ENCODE measurements around the gene TAF8. TPM values are rescaled to one million over a fixed set of nuclear protein-coding genes. Genes with fewer than 3 reads are reported as not detected.
"Not testable (repeated sequence)": the region's sequence is repeated elsewhere in the genome, so short reads cannot be mapped to it uniquely, and the experiment has no call there.

The TAF8 gene, protein sequence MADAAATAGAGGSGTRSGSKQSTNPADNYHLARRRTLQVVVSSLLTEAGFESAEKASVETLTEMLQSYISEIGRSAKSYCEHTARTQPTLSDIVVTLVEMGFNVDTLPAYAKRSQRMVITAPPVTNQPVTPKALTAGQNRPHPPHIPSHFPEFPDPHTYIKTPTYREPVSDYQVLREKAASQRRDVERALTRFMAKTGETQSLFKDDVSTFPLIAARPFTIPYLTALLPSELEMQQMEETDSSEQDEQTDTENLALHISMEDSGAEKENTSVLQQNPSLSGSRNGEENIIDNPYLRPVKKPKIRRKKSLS
- 20.8 and 29.5 TPM in 2 replicates for total RNA-seq (2014; rRNA removed; shearing (Covaris generic); ENCODE audit: low replicate concordance)

DNA sequence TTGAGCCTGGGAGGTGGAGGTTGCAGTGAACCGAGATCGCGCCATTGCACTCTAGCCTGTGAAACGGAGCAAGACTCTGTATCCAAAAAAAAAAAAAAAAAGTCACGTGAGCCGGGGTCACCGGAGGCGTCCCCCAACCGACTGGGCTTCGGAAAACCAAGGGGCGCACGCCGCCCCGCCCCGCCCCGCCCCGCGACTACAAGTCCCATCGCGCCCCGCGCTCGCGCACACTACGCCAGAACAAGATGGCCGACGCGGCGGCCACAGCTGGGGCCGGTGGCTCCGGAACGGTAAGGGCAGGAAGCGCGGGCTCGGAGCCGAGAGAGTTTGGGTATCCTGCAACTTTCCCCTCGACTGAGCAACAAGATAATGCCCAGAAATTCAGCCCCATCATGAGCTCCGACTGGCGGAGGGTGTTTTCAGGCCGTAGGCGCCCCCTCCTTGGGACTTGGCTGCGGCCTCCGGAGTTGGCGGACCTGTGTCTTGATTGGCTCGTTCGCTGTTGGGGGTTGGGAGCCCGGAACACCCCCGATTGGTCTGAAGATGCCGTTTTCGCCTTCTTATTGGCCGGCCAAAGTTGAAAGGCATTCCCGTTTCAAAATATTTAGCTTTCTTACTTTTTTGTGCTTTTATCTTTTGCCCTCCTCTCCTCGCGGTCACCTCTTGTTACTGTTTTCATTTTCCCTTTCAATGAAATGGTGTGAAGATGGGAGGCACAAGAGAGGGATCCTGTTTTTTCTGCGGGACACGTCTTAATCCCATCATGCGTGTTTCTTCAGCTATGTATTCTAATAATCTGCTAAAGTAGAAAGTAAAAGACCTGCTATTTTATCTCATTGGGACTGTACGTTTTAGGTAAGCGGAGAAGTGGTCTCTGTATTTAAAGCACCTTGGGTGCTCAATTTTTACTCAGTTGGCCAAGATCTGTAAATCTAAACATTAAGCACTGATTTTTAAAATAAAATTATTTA is at the start of gene TAF8:
Gene TAF8 (plus strand): TSS at position 228 of the 971 bp plus-strand sequence. CDS start 18 bp downstream, at position 246.
- no peaks in the 10 kb centered on the region; the same call in 1 of the 2 replicates for H3K36me3 ChIP-seq
- peak; percentile 86 for DNase-seq
- peak within 1 kb of the TSS; percentile 84 for H3K4me3 ChIP-seq
- no peaks in the 10 kb centered on the region for H3K27me3 ChIP-seq
- no peaks in the 10 kb centered on the region for H3K9me3 ChIP-seq

DNA sequence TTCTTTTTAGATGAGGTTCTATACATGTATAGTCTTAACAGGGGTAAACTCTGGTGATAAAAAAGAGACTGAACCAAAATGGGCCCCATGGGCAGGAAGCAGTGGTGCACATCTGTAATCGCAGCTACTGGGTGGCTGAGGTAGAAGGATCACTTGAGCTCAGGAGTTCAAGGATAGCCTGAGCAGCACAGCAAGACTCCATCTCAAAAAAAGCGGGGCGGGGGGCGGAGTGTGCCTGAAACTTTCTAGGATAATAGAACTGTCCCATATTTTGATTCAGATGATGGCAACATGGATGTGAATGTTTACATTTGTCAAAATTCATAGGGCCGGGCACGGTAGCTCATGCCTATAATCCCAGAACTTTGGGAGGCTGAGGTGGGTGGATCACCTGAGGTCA is 48.8 kb upstream of the TAF8 start:
- H3K4me3 ChIP-seq, result no peak overlapping the region
- DNase-seq, result no peak
- no peaks in the 10 kb centered on the region for H3K36me3 ChIP-seq
- H3K27me3 ChIP-seq, result no peaks in the 10 kb centered on the region
- H3K9me3 ChIP-seq, result no peaks in the 10 kb centered on the region

DNA sequence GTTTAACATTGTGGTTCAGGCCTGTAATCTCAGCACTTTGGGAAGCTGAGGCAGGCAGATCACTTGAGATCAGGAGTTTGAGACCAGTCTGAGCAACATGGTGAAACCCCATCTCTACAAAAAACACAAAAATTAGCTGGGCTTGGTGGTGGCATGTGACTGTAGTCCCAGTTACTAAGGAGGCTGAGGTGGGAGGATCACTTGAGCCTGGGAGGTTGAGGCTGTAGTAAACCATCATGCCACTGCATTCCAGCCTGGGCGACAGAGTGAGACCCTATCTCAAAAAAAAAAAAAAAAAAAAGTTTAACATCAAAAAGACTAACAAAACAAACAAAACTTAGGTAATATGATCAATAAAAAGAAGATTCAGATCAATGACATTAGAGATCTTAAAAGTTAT is 46.7 kb upstream of the TAF8 start:
- H3K9me3 ChIP-seq, DNase-seq, H3K27me3 ChIP-seq, H3K36me3 ChIP-seq, H3K4me3 ChIP-seq: not testable (repeated sequence)

DNA sequence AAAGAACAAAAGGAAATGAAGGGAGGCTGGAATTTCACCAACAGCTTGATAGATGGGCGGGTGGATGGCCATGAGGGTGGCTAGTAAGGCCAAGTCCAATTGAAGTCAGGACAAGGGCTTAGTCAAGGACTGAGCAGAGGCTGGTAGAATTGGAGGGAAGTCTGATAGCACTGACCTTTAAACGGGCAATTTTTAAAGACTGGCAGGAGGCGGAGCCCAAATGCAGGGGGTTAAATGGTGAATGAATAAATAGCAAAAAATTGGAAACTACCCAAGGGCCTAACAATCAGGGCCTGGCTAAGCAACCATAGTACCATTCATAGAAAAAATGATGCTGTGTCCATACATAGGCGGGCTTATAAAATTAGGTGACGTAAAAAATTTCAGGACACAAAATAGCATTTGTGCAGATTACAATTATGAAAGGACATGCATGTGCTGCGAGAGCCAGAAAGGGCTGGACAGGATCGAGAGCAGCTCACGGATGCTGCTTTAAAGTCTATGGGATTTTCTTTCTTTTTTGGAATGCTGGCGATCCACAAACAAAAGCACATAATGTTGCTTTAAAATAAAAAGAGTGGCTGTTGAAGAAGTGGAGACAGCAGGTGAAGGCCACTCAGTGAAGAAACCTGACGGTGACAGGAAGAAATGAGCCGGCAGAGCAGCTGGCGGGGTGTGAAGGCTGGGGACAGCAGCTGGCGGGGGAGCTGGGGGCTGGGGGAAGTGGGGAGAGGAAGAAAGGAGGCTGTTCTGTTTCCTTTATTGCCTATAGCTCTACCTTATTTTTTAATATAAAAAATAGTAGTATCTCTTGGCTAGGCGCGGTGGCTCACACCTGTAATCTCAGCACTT is 42.8 kb upstream of the TAF8 start:
- no peak for DNase-seq
- no peaks in the 10 kb centered on the region for H3K27me3 ChIP-seq
- H3K36me3 ChIP-seq, result no peaks in the 10 kb centered on the region

DNA sequence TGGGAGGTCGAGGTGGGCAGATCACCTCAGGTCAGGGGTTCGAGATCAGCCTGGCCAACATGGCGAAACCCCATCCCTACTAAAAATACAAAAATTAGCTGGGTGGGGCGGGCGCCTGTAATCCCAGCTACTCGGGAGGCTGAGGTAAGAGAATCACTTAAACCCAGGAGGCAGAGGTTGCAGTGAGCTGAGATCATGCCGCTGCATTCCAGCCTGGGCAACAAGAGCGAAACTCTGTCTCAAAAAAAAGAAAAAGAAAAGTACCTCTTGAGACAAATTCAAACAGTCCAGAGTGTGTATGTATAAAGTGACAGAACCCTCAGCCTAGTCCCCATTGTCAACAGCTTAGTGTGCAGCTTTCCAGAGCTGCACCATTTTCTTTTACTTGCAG is 42.2 kb upstream of the TAF8 start:
- H3K36me3 ChIP-seq, H3K9me3 ChIP-seq, H3K27me3 ChIP-seq, DNase-seq, H3K4me3 ChIP-seq: not testable (repeated sequence)

More for the DNA sequence above, 42.8 kb upstream of the TAF8 start:
- H3K9me3 ChIP-seq, result no peaks in the 10 kb centered on the region
- no peak overlapping the region for H3K4me3 ChIP-seq

DNA sequence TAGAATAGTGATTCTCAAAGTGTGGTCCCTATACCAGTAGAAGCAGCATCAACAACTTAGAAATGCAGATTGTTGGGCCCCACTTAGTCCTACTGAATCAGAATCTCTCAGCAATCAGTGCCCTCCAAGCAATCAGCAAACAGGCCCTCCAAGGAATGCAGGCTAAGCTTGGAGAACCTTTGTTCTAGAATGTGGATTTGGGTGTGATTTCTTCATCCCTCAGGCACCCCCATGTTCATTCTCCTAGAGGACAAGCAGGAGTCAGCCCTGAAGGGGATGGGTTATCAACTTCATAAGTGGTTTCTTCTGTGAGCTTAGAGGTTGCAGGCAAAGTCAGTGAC is 40.5 kb upstream of the TAF8 start:
- Histone ChIP-seq H3K36me3 (no peaks in the 10 kb centered on the region), H3K9me3 (no peaks in the 10 kb centered on the region), H3K4me3 (no peak overlapping the region), H3K27me3 (no peaks in the 10 kb centered on the region)
- no peak for DNase-seq

DNA sequence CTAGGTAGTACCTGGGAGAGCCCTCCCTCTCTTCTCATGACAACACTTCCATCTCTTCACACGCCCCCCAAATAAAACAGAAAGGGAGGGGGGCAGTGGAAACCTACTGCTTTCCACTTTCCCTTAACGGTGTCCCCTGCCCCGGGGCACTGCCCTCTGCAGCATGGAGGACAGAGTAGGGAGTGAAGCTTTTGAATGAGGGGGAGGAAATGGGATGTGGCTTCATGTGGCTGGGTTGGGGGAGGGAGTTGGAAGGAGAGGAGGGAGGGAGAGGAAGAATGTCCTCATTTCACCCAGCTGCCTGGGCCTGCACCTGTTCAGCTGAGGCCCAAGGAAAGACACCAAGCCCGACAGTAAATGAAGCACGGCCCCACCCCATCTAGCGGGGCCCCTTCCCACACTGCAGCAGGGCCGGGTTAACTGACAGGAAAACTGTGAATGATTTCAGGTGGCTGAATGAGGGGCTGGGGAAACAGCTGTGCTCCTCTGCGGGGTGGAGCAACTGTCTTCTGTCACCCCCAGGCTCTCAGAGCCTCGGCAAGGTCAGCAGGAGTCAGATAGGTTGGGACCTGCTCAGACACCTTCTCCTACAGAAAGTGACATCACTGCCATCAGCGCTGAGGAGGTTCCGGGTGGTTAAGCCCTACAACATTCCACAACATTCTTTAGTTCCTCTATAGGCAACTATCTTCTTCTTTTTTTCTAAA is 40.0 kb upstream of the TAF8 start:
- no peaks in the 10 kb centered on the region for H3K9me3 ChIP-seq
- DNase-seq, result no peak
- H3K4me3 ChIP-seq, result no peak overlapping the region
- H3K36me3 ChIP-seq, result no peaks in the 10 kb centered on the region
- H3K27me3 ChIP-seq, result no peaks in the 10 kb centered on the region

DNA sequence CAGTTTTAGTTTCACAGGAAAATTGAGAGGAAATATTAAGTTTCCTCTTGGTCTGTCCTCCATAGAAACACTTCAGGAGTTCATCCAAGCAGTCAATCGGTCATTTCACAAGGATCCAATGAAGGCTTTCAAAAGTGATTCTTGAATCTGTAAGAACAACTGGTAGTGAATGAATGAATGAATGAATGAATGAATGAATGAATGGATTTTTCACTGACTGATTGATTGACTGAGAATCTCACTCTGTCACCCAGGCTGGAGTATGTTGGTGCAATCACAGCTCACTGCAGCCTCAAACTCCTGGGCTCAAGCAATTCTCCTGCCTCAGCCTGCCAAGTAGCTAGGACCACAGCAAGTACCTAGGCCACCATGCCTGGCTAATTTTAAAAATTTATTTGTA is 39.4 kb upstream of the TAF8 start:
- H3K27me3 ChIP-seq, result no peaks in the 10 kb centered on the region
- no peak overlapping the region for H3K4me3 ChIP-seq
- no peak for DNase-seq
- H3K9me3 ChIP-seq, result no peaks in the 10 kb centered on the region
- H3K36me3 ChIP-seq, result no peaks in the 10 kb centered on the region

DNA sequence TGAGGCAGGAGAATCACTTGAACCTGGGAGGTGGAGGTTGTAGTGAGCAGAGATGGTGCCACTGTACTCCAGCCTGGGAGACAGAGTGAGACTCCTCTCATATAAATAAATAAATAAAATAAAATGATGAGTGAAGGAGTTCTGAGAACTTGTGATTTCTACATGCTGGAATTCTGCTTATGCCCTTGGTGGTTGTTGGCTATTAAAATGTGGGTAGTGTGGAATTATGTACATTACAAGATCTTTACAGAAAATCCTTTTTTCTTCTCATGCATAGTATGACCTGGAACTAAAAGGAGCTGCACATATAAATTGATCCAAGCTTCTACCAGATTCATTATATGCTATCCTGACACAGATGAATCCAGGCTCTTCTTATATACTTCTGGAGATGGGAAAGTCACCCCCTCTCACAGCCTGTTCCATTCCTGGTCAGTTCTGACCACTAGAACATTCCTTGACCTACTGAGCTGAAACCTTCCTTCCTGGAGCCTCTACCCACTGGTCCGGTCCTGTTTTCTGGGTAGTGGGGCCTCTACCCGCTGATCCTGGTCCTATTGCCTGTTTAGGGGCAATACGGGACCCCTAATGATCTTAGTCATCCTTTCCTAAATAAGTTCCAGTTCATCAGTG is 37.7 kb upstream of the TAF8 start:
- no peak overlapping the region for H3K4me3 ChIP-seq
- no peaks in the 10 kb centered on the region for H3K27me3 ChIP-seq
- H3K36me3 ChIP-seq, result no peaks in the 10 kb centered on the region
- no peaks in the 10 kb centered on the region for H3K9me3 ChIP-seq
- DNase-seq, result no peak

DNA sequence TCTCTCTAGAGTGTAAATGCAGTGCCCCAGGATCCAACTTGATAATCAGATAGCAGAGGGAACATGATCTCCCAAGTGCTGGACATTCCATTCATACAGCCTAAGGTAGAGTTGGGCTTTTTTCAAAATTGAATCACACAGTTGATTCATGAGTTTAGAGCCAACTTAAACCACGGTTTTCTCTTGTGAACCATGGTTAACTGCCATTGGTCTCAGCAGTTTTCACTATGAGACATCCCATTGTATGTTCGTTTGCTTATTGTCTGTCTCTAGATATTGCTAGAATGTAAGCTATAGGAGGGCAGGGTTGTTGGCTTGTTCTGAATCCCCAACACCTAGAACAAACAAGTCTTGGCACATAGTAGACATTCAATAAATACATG is 37.2 kb upstream of the TAF8 start:
- Histone ChIP-seq H3K9me3 (no peaks in the 10 kb centered on the region), H3K36me3 (no peaks in the 10 kb centered on the region), H3K4me3 (no peak overlapping the region), H3K27me3 (no peaks in the 10 kb centered on the region)
- no peak for DNase-seq

DNA sequence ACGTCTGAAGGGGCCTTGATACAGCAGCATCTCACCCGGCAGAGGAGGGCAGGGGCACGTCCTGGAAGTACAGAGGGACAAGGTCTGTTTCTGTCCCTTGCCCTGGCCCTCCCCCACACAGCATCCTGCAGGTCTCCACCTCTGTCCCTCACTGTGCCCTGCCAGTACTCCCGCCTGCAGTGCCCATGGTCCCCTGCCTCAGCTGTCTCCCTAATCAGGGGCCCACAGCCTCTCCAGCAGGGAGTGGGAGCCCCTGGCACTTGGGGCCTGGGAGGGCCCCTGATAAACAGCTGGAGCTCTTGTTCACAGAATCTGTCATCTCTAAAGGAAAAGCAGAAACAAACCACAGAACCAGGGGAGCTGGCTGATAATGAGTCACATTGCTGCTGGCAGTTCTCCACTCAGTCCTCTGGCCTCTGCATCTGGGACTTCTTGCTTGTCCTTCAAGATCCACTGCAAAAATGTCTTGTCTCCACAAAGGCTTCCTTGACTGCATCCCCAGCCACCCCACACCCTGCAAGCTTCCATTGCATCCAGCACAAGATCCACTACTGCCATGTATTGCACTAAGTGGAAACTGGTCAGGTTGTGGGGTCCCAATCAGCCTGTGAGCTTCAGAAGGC is 33.2 kb upstream of the TAF8 start:
- no peaks in the 10 kb centered on the region for H3K36me3 ChIP-seq
- peak; percentile 58 for DNase-seq
- H3K9me3 ChIP-seq, result no peaks in the 10 kb centered on the region
- no peak overlapping the region for H3K4me3 ChIP-seq
- H3K27me3 ChIP-seq, result no peaks in the 10 kb centered on the region

DNA sequence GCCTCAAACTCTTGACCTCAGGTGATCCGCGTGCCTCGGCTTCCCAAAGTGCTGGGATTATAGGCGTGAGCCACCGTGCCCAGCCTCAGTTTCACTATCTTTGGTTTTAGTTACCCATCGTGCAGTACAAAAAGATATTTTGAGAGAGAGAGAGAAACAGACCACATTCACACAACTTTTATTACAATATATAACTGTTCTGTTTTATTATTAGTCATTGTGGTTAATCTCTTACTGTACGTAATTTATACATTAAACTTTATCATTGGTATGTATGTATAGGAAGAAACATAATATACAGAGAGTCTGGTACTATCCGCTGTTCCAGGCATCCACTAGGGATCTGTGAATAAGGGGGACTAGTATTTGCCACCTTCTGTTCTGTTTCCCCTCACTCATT is 29.4 kb upstream of the TAF8 start:
- Histone ChIP-seq H3K4me3 (no peak overlapping the region), H3K36me3 (no peaks in the 10 kb centered on the region), H3K9me3 (no peaks in the 10 kb centered on the region), H3K27me3 (no peaks in the 10 kb centered on the region)
- no peak for DNase-seq

DNA sequence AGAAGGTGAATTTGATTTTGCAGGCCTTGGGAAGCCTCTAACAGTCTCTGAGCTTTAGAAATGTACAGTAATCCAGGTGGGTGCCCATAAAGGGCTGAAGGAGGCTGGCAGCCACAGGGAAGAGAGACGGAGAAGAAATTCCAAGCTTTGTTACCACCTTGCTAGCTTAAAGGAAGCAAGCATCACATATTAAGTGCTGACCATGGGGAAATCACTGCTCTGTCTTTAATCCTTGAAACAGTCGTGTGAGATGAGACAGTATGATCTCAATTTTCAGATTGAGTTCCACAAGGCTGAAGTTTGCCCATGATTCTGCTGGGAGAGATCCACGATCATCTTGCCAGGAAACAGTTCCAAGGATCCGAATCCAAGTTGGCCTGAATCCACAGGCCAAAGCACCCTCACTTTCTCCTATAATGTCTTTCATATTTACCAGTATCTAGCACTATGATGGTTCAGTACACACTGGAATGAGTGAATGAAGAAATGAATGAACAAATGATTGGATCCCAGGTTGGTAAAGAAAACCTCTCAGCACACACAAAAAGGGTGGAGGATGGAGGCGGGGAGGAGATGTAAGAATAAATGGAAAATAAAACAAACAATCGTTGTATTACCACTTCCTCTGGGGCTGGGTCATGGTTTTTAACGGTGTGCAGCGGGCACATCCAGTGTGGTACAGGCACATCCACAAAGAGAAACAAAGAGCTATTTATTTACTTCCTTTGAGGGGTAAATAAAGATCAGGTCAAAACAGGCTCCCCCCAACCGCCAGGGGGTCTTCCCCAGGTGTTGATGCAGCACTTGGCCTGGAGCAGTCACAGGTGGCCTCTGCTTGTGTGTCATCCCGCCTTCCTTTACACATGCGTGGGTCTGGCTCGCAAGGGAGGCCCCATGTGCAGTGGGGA is 28.2 kb upstream of the TAF8 start:
- DNase-seq, result peak; percentile 7
- H3K4me3 ChIP-seq, result no peak overlapping the region
- H3K27me3 ChIP-seq, result no peaks in the 10 kb centered on the region
- H3K9me3 ChIP-seq, result no peaks in the 10 kb centered on the region
- no peaks in the 10 kb centered on the region for H3K36me3 ChIP-seq

DNA sequence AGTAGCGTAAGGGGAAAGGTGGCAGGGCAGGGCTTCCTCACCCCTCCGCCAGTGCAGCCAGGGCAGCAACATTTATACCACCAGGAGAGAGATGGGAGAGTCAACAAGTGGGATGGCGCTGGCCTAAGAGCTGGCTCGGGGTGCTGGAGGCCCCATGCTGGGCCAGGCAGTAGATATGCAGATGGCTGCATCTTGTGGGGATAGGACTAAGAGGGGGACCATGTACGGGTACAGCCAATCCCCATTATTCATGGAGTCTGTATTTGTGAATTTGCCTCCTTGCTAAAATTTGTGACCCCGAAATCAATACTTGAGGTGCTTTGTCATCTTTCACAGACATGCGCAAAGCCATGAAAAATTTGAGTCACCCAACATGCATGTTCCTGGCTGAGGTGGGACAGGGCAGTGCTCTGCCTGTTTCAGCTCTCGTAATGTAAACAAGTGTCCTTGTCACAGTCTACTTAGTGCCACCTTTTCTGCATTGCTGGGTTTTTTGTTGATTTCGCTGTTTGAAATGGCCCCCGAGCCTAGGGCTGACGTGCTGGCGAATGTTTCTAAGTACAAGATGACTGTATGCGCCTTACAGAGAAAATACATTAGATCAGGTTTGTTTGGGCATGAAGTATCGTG is 27.5 kb upstream of the TAF8 start:
- no peak overlapping the region for H3K4me3 ChIP-seq
- H3K9me3 ChIP-seq, result no peaks in the 10 kb centered on the region
- DNase-seq, result no peak
- no peaks in the 10 kb centered on the region for H3K36me3 ChIP-seq
- no peaks in the 10 kb centered on the region for H3K27me3 ChIP-seq
